ENCODE data around the gene STK35.

DNA sequence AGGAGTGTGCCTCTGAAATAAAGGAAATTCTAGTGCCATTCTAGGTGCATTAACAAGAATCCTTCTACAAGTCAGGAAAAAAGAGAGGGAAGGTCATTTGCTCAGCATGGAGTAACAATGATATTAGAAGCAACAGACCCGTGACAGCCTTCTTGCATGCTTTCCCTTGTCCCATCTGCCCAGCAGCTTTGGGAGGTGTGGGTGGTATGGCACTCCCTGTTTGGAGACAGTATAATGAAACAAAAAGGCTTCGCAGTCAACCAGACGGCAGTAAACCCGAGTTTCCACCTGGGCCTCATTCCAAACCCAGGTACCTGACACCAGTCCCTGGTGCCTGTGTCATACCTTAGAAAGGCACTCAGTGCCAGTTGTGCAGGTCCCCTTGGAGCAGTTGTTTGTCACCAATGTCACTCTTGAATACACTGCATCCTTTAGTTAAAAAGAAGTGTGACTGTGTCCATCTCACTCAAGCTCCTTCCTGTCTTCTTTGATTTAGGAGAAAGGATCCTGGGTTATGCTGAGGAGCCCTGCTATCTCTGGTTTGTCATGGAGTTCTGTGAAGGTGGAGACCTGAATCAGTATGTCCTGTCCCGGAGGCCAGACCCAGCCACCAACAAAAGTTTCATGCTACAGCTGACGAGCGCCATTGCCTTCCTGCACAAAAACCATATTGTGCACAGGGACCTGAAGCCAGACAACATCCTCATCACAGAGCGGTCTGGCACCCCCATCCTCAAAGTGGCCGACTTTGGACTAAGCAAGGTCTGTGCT is 14.7 kb downstream of the STK35 start:
- TF ChIP-seq EZH2phosphoT487 (IDR thresholded peaks at IDR 0.05; ENCODE audit: insufficient read depth, low read depth) (no peak), EZH2 (IDR thresholded peaks at IDR 0.05; ENCODE audit: insufficient read depth, poor library complexity, severe bottlenecking) (no peak)
